HCT116 (cell line): ENCODE results near the gene CBX5. TPM values are rescaled to one million over a fixed set of nuclear protein-coding genes. Genes with fewer than 3 reads are reported as not detected.
"Not testable (repeated sequence)": the region's sequence is repeated elsewhere in the genome, so short reads cannot be mapped to it uniquely, and the experiment has no call there.

Experiments used
- ATAC-seq: fragments of 200-7000 bp; cut with Tn5 transposase; 2 replicates; pipeline ENCODE4 v1.9.1; 2020; ENCODE audit warnings: mild to moderate bottlenecking, moderate library complexity
- BruUV-seq: library from RNA; stranded (reverse); fragments of 400-500 nt; replicated peaks from 2 replicates; lab custom pipeline; 2021; lab: Mats Ljungman, UMichigan
- CTCF ChIA-PET: fragments of 300-600 bp; sonication (Branson Sonifier 250); formaldehyde crosslinking; loops from one replicate; lab custom pipeline; 2021; ENCODE audit warnings: antibody characterized with exemption; lab: Charles Lee
- POLR2A ChIA-PET: fragments of 300-600, 350-600 bp; sonication (Branson Sonifier 250); formaldehyde crosslinking; loops from one replicate; lab custom pipeline; 2021; ENCODE audit warnings: antibody characterized with exemption; lab: Charles Lee
- RAD21 ChIA-PET, 2 experiments: fragments of 300-600 bp; sonication (Branson Sonifier 250); formaldehyde crosslinking; loops; one replicate each; lab custom pipeline; 2023; ENCODE audit warnings: low total read pairs in 2 of 2; ENCODE audit not compliant: uncharacterized antibody in 2 of 2, unreplicated experiment in 2 of 2, low non-redundant PET in 1 of 2; lab: Charles Lee
- DNase-seq: peaks from one replicate; pipeline ENCODE4 v3.0.0-alpha.2; 2010; ENCODE audit warnings: low read depth, low spot score
- H2AFZ ChIP-seq: fragments of 200-600 bp; shearing (Covaris generic), sonication (generic); 2 replicates; pipeline ENCODE4 v1.6.1; 2017; ENCODE audit warnings: low read depth, mixed run types, mixed read lengths, antibody characterized with exemption, low read length; ENCODE audit not compliant: poor library complexity, severe bottlenecking
- H3K27ac ChIP-seq: 2 replicates; pipeline ENCODE4 v1.5.1; 2012; ENCODE audit warnings: low read depth, low read length
- H3K27me3 ChIP-seq: fragments of 200-600 bp; sonication (generic); 2 replicates; pipeline ENCODE4 v1.6.1; 2016; ENCODE audit warnings: mixed run types, low read length, mixed read lengths; ENCODE audit not compliant: insufficient read depth
- H3K36me3 ChIP-seq, 2 experiments: fragments of 200-500 bp in 1 of 2; fragments of 200-600 bp in 1 of 2; sonication (Bioruptor generic) in 1 of 2; sonication (generic) in 1 of 2; 2 replicates each; pipeline versions ENCODE4 v1.5.1 to v1.6.1; 2014 to 2016; ENCODE audit warnings: low read length in 2 of 2, inconsistent platforms in 1 of 2, mixed read lengths in 1 of 2, mixed run types in 1 of 2; ENCODE audit not compliant: insufficient read depth in 2 of 2, control insufficient read depth in 1 of 2
- H3K4me1 ChIP-seq, 2 experiments: fragments of 200-600 bp in 1 of 2; sonication (generic) in 1 of 2; 2 replicates each; pipeline versions ENCODE4 v1.5.1 to v1.6.1; 2012 to 2017; ENCODE audit warnings: low read length in 2 of 2, inconsistent platforms in 1 of 2, mild to moderate bottlenecking in 1 of 2, mixed read lengths in 1 of 2, mixed run types in 1 of 2, moderate library complexity in 1 of 2; ENCODE audit not compliant: insufficient read depth in 2 of 2, control insufficient read depth in 1 of 2
- H3K4me2 ChIP-seq: fragments of 200-600 bp; sonication (generic); 2 replicates; pipeline ENCODE4 v1.6.1; 2017; ENCODE audit warnings: mixed run types, low read length, mixed read lengths
- H3K4me3 ChIP-seq, 2 experiments: fragments of 200-600 bp in 1 of 2; sonication (generic) in 1 of 2; replicated peaks in 1 of 2; 2 replicates each; pipeline ENCODE4 v1.5.1; 2011 to 2016; ENCODE audit warnings: low read length in 2 of 2, control low read depth in 1 of 2, low read depth in 1 of 2, mild to moderate bottlenecking in 1 of 2, mixed read lengths in 1 of 2, mixed run types in 1 of 2
- H3K79me2 ChIP-seq: fragments of 200-600 bp; sonication (generic); 2 replicates; pipeline ENCODE4 v1.6.1; 2017; ENCODE audit warnings: mild to moderate bottlenecking, mixed run types, low read length, moderate library complexity, mixed read lengths; ENCODE audit not compliant: insufficient read depth
- H3K9ac ChIP-seq: fragments of 200-600 bp; sonication (generic); 2 replicates; pipeline ENCODE4 v1.6.1; 2016; ENCODE audit warnings: low read length, mixed read lengths
- H3K9me2 ChIP-seq: fragments of 200-600 bp; sonication (generic), shearing (Covaris generic); 2 replicates; pipeline ENCODE4 v1.6.1; 2017; ENCODE audit warnings: mixed run types, mild to moderate bottlenecking, moderate library complexity; ENCODE audit not compliant: insufficient read depth
- H3K9me3 ChIP-seq, 2 experiments: fragments of 200-500 bp in 1 of 2; fragments of 200-600 bp in 1 of 2; sonication (Bioruptor generic) in 1 of 2; sonication (generic) in 1 of 2; 2 replicates each; pipeline ENCODE4 v1.6.1; 2014 to 2017; ENCODE audit warnings: low read length in 2 of 2, mixed read lengths in 2 of 2, inconsistent platforms in 1 of 2, low read depth in 1 of 2, mild to moderate bottlenecking in 1 of 2, mixed run types in 1 of 2, moderate library complexity in 1 of 2; ENCODE audit not compliant: control insufficient read depth in 1 of 2, insufficient read depth in 1 of 2
- H4K20me1 ChIP-seq: fragments of 200-600 bp; sonication (generic), shearing (Covaris generic); 2 replicates; pipeline ENCODE4 v1.6.1; 2017; ENCODE audit warnings: mixed run types, mild to moderate bottlenecking, moderate library complexity; ENCODE audit not compliant: insufficient read depth
- CBX3 ChIP-seq: IDR thresholded peaks from 2 replicates; pipeline ENCODE4 v1.6.1; 2012; ENCODE audit warnings: low read depth
- CEBPB ChIP-seq: IDR thresholded peaks from 2 replicates; pipeline ENCODE4 v1.6.1; 2012; ENCODE audit warnings: low read depth
- ELF1 ChIP-seq: IDR thresholded peaks from 2 replicates; pipeline ENCODE4 v1.6.1; 2012; ENCODE audit warnings: low read depth, borderline replicate concordance
- JUND ChIP-seq: IDR thresholded peaks from 2 replicates; pipeline ENCODE4 v1.6.1; 2012
- POLR2AphosphoS5 ChIP-seq: IDR thresholded peaks from 2 replicates; pipeline ENCODE4 v1.6.1; 2011; ENCODE audit warnings: mild to moderate bottlenecking, low read depth, low read length, moderate library complexity
- RAD21 ChIP-seq: IDR thresholded peaks from 2 replicates; pipeline ENCODE4 v1.6.1; 2012; ENCODE audit warnings: low read depth, mild to moderate bottlenecking
- SIN3A ChIP-seq: IDR thresholded peaks from 2 replicates; pipeline ENCODE4 v1.6.1; 2012; ENCODE audit warnings: low read depth
- SP1 ChIP-seq: IDR thresholded peaks from 2 replicates; pipeline ENCODE4 v1.6.1; 2012; ENCODE audit warnings: low read depth
- YY1 ChIP-seq: IDR thresholded peaks from 2 replicates; pipeline ENCODE4 v1.6.1; 2011; ENCODE audit warnings: low read length, low read depth, moderate library complexity, mild to moderate bottlenecking; ENCODE audit not compliant: insufficient replicate concordance; ENCODE audit errors: extremely low read depth
- ZNF274 ChIP-seq: fragments of 200-500 bp; sonication (Bioruptor generic); IDR thresholded peaks from 2 replicates; pipeline ENCODE4 v1.6.1; 2014; ENCODE audit warnings: mild to moderate bottlenecking, low read depth, low read length, inconsistent platforms
- intact Hi-C: fragments of 100-400 bp; cut with micrococcal nuclease; formaldehyde crosslinking; loops from 2 replicates; pipeline ENCODE4 v1.10.0; 2022
- total RNA-seq: library from RNA; stranded (reverse); gene quantifications from one replicate; pipeline ENCODE4 v1.2.1, GENCODE V29; 2021; ENCODE audit not compliant: unreplicated experiment
- TF ChIP-seq, protein P1 (sequence below): IDR thresholded peaks from 2 replicates; pipeline ENCODE4 v1.6.1; 2012
- TF ChIP-seq, protein P2 (sequence below): IDR thresholded peaks from 2 replicates; pipeline ENCODE4 v1.6.1; 2012
- TF ChIP-seq, protein P3 (sequence below), 3 experiments: fragments of 200-600 bp in 1 of 3; sonication (generic) in 1 of 3; IDR thresholded peaks in 2 of 3; conservative IDR thresholded peaks in 1 of 3; 2 replicates each; pipeline ENCODE4 v1.5.1; 2012 to 2017; ENCODE audit warnings: low read depth in 2 of 3, low read length in 2 of 3, antibody characterized with exemption in 1 of 3, borderline replicate concordance in 1 of 3, control low read depth in 1 of 3, mild to moderate bottlenecking in 1 of 3, mixed read lengths in 1 of 3, mixed run types in 1 of 3, moderate library complexity in 1 of 3; ENCODE audit not compliant: insufficient read depth in 1 of 3
- TF ChIP-seq, protein P4 (sequence below): IDR thresholded peaks from 2 replicates; pipeline ENCODE4 v1.6.1; 2012; ENCODE audit warnings: low read depth

Gene CBX5
- total RNA-seq, 1 experiment from 2014 or later, result 72.3 TPM

DNA sequence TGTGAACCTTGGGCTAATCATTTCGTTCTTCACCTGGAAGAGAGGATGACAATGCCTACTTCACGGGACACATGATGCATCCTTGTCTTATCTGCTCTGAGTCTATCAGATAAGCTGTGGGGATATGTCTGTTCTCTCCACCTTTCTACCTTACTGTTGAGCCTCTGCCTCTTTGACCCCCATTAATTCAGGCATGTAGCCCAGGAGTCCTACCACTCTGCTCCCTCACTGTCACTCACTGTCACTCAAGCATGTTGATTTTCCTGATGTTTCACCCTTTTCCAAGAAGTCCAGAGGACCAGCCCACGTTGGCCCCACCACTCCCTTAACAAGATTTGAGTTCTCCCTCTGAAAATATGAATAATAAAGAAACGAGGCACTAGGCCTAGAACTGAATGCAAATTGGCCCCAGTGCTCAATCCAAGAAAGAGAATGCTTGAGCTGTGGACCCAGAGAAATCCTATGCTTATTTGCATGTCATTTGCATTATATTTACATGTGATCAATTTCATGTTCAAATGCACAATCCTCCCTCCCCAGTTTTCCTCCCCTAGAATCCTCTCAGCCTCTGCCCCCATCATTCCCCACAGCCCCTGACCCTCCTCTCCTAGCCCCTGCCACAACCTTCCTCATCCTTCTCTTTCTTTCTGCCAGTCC lies 84.7 kb downstream of the CBX5 start:
- DNase-seq, result no peak
- ATAC-seq, result no peak
- no peaks in the 10 kb centered on the region for H3K79me2 ChIP-seq
- intact Hi-C loops, result no loop called here
- no peak overlapping the region for H3K4me3 ChIP-seq
- ChIA-PET RAD21 (no interaction called here), POLR2A (no interaction called here), CTCF (interaction anchor here (0.7 to 4.5 kb wide), 3 partner anchors 13 to 189 kb away, joined by 3 to 38 read pairs (median 7); partner anchors contain the start of gene HOXC5)
- H3K9me2 ChIP-seq, result no peaks in the 10 kb centered on the region
- TF ChIP-seq, protein P1, sequence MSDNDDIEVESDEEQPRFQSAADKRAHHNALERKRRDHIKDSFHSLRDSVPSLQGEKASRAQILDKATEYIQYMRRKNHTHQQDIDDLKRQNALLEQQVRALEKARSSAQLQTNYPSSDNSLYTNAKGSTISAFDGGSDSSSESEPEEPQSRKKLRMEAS, result no peak
- no peak for TF ChIP-seq JUND
- TF ChIP-seq RAD21, result no peak
- TF ChIP-seq, protein P2, sequence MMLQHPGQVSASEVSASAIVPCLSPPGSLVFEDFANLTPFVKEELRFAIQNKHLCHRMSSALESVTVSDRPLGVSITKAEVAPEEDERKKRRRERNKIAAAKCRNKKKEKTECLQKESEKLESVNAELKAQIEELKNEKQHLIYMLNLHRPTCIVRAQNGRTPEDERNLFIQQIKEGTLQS, result no peak
- TF ChIP-seq YY1, result no peak
- no peak for TF ChIP-seq ZNF274
- TF ChIP-seq, protein P3, sequence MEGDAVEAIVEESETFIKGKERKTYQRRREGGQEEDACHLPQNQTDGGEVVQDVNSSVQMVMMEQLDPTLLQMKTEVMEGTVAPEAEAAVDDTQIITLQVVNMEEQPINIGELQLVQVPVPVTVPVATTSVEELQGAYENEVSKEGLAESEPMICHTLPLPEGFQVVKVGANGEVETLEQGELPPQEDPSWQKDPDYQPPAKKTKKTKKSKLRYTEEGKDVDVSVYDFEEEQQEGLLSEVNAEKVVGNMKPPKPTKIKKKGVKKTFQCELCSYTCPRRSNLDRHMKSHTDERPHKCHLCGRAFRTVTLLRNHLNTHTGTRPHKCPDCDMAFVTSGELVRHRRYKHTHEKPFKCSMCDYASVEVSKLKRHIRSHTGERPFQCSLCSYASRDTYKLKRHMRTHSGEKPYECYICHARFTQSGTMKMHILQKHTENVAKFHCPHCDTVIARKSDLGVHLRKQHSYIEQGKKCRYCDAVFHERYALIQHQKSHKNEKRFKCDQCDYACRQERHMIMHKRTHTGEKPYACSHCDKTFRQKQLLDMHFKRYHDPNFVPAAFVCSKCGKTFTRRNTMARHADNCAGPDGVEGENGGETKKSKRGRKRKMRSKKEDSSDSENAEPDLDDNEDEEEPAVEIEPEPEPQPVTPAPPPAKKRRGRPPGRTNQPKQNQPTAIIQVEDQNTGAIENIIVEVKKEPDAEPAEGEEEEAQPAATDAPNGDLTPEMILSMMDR (IDR thresholded peaks at IDR 0.05 in 2 of 3, conservative IDR thresholded peaks at IDR 0.05 in 1 of 3; ENCODE audit: borderline replicate concordance in 1 of 3, insufficient read depth in 1 of 3, low read depth in 2 of 3, low read length in 2 of 3), result no peak
- TF ChIP-seq, protein P4, sequence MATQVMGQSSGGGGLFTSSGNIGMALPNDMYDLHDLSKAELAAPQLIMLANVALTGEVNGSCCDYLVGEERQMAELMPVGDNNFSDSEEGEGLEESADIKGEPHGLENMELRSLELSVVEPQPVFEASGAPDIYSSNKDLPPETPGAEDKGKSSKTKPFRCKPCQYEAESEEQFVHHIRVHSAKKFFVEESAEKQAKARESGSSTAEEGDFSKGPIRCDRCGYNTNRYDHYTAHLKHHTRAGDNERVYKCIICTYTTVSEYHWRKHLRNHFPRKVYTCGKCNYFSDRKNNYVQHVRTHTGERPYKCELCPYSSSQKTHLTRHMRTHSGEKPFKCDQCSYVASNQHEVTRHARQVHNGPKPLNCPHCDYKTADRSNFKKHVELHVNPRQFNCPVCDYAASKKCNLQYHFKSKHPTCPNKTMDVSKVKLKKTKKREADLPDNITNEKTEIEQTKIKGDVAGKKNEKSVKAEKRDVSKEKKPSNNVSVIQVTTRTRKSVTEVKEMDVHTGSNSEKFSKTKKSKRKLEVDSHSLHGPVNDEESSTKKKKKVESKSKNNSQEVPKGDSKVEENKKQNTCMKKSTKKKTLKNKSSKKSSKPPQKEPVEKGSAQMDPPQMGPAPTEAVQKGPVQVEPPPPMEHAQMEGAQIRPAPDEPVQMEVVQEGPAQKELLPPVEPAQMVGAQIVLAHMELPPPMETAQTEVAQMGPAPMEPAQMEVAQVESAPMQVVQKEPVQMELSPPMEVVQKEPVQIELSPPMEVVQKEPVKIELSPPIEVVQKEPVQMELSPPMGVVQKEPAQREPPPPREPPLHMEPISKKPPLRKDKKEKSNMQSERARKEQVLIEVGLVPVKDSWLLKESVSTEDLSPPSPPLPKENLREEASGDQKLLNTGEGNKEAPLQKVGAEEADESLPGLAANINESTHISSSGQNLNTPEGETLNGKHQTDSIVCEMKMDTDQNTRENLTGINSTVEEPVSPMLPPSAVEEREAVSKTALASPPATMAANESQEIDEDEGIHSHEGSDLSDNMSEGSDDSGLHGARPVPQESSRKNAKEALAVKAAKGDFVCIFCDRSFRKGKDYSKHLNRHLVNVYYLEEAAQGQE, result no peak
- TF ChIP-seq CBX3, result no peak
- TF ChIP-seq SIN3A, result no peak
- no peak for TF ChIP-seq SP1
- TF ChIP-seq ELF1, result no peak
- TF ChIP-seq POLR2AphosphoS5, result no peak
- no peak for TF ChIP-seq CEBPB
- no peak overlapping the region for H3K9ac ChIP-seq
- no peaks in the 10 kb centered on the region for H3K36me3 ChIP-seq
- H3K4me2 ChIP-seq, result no peak overlapping the region; the same call in 1 of the 2 replicates
- peaks cover 5 to 21% of the 10 kb centered on the region in 2 experiments for H3K4me1 ChIP-seq
- no peak overlapping the region for H3K27ac ChIP-seq
- no peaks in the 10 kb centered on the region for H4K20me1 ChIP-seq
- no TSS peak for BruUV-seq
- no peaks in the 10 kb centered on the region for H3K27me3 ChIP-seq
- H2AFZ ChIP-seq, result no peak overlapping the region
- no peaks in the 10 kb centered on the region for H3K9me3 ChIP-seq

DNA sequence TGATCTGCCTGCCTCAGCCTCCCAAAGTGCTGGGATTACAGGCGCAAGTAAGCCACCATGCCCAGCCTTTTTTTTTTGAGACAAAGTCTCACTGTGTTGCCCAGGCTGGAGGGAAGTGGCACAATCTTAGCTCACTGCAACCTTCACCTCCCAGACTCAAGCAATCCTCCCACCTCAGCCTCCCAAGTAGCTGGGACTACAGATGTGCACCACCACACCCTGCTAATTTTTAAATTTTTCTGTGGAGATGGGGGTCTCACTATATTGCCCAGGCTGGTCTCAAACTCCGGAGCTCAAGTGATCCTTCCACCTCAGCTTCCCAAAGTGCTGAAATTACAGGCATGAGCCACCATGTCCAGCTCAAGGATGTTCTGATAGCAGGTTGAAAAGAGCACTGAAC lies 85.3 kb downstream of the CBX5 start:
- DNase-seq, H3K4me2 ChIP-seq, H3K9ac ChIP-seq, ATAC-seq, H2AFZ ChIP-seq, RAD21 ChIA-PET, H3K9me2 ChIP-seq, POLR2A ChIA-PET, intact Hi-C loops, H3K79me2 ChIP-seq, H3K27ac ChIP-seq, H3K4me3 ChIP-seq, H4K20me1 ChIP-seq, H3K27me3 ChIP-seq, H3K36me3 ChIP-seq, BruUV-seq, H3K9me3 ChIP-seq: not testable (repeated sequence)
- peaks cover 5 to 21% of the 10 kb centered on the region in 2 experiments for H3K4me1 ChIP-seq
- CTCF ChIA-PET, result interaction anchor here (0.7 to 4.5 kb wide), 5 partner anchors 13 to 209 kb away, joined by 3 to 38 read pairs (median 5); partner anchors contain the start of genes HOXC10 and HOXC5
